HG03354 (cell line): ENCODE results near the gene XXYLT1.

Experiments
- ATAC-seq: cut with Tn5 transposase; IDR thresholded peaks from one replicate; pipeline ENCODE4 v1.9.1; 2021; ENCODE audit warnings: mild to moderate bottlenecking; ENCODE audit not compliant: unreplicated experiment, poor library complexity, severe bottlenecking

The XXYLT1 gene

GRCh38 chr3:195254454-195255175 lies 16.3 kb downstream of the XXYLT1 start:
- ATAC-seq = no peak

GRCh38 chr3:195253923-195254432 lies 17.0 kb downstream of the XXYLT1 start:
- no peak for ATAC-seq

- no peak for ATAC-seq
Measured at GRCh38 chr3:195251336-195252065, 19.5 kb downstream of the XXYLT1 start.

- ATAC-seq = no peak
Measured at GRCh38 chr3:195250473-195251251, 20.3 kb downstream of the XXYLT1 start.

- no peak for ATAC-seq
Measured at GRCh38 chr3:195249858-195250464, 21.0 kb downstream of the XXYLT1 start.

GRCh38 chr3:195249057-195249770 lies 21.7 kb downstream of the XXYLT1 start:
- no peak for ATAC-seq

- no peak for ATAC-seq
Measured at GRCh38 chr3:195248281-195248680, 22.7 kb downstream of the XXYLT1 start.

GRCh38 chr3:195247863-195248189 lies 23.1 kb downstream of the XXYLT1 start:
- no peak for ATAC-seq

GRCh38 chr3:195247086-195247862 lies 23.7 kb downstream of the XXYLT1 start:
- ATAC-seq = no peak

GRCh38 chr3:195246581-195246995 lies 24.4 kb downstream of the XXYLT1 start:
- no peak for ATAC-seq

- ATAC-seq = no peak
Measured at GRCh38 chr3:195245531-195245951, 25.4 kb downstream of the XXYLT1 start.

- no peak for ATAC-seq
Measured at GRCh38 chr3:195241592-195242355, 29.2 kb downstream of the XXYLT1 start.

GRCh38 chr3:195240939-195241338 lies 30.0 kb downstream of the XXYLT1 start:
- no peak for ATAC-seq

GRCh38 chr3:195240171-195240701 lies 30.7 kb downstream of the XXYLT1 start:
- ATAC-seq = no peak

- ATAC-seq = no peak
Measured at GRCh38 chr3:195239121-195239520, 31.8 kb downstream of the XXYLT1 start.

- ATAC-seq = no peak
Measured at GRCh38 chr3:195238586-195239118, 32.3 kb downstream of the XXYLT1 start.

GRCh38 chr3:195238081-195238571 lies 32.8 kb downstream of the XXYLT1 start:
- ATAC-seq = no peak
